ENCODE measurements around the gene PAFAH1B2. TPM values are rescaled to one million over a fixed set of nuclear protein-coding genes. Genes with fewer than 3 reads are reported as not detected.
A peak's percentile ranks its signal among the peaks of the same experiment; 100 is the strongest.

Gene PAFAH1B2
- total RNA-seq, 4 donors from 2014 or later, result 58.0 to 67.5 (median 63.3) TPM

DNA sequence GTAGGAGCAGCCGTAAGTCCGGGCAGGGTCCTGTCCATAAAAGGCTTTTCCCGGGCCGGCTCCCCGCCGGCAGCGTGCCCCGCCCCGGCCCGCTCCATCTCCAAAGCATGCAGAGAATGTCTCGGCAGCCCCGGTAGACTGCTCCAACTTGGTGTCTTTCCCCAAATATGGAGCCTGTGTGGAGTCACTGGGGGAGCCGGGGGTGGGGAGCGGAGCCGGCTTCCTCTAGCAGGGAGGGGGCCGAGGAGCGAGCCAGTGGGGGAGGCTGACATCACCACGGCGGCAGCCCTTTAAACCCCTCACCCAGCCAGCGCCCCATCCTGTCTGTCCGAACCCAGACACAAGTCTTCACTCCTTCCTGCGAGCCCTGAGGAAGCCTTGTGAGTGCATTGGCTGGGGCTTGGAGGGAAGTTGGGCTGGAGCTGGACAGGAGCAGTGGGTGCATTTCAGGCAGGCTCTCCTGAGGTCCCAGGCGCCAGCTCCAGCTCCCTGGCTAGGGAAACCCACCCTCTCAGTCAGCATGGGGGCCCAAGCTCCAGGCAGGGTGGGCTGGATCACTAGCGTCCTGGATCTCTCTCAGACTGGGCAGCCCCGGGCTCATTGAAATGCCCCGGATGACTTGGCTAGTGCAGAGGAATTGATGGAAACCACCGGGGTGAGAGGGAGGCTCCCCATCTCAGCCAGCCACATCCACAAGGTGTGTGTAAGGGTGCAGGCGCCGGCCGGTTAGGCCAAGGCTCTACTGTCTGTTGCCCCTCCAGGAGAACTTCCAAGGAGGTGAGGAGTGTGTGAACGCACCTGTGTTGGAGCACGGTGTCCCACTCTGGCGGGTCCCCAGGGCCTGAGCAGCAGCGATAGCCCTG is 55.2 kb downstream of the PAFAH1B2 start, which contains the start of gene TAGLN:
Gene TAGLN, plus strand, starts transcription at position 318 of the 863 bp plus-strand sequence. CDS start 3,644 bp downstream, outside the sequence.
- no peak for DNase-seq (ENCODE audit: low spot score in 2 of 2)
- no peak for TF ChIP-seq EP300 (IDR thresholded peaks at IDR 0.05)
- TF ChIP-seq, protein P1, sequence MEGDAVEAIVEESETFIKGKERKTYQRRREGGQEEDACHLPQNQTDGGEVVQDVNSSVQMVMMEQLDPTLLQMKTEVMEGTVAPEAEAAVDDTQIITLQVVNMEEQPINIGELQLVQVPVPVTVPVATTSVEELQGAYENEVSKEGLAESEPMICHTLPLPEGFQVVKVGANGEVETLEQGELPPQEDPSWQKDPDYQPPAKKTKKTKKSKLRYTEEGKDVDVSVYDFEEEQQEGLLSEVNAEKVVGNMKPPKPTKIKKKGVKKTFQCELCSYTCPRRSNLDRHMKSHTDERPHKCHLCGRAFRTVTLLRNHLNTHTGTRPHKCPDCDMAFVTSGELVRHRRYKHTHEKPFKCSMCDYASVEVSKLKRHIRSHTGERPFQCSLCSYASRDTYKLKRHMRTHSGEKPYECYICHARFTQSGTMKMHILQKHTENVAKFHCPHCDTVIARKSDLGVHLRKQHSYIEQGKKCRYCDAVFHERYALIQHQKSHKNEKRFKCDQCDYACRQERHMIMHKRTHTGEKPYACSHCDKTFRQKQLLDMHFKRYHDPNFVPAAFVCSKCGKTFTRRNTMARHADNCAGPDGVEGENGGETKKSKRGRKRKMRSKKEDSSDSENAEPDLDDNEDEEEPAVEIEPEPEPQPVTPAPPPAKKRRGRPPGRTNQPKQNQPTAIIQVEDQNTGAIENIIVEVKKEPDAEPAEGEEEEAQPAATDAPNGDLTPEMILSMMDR (IDR thresholded peaks at IDR 0.05), result no peak
- TF ChIP-seq POLR2AphosphoS5 (IDR thresholded peaks at IDR 0.05), result no peak
- no peak for TF ChIP-seq POLR2A (IDR thresholded peaks at IDR 0.05)
- Histone ChIP-seq H3K27ac (peak within 1 kb of the TSS; percentile 76), H3K9me3 (no peaks in the 10 kb centered on the region), H3K27me3 (no peaks in the 10 kb centered on the region), H3K4me1 (peaks cover 21% of the 10 kb centered on the region), H3K36me3 (peaks cover 42% of the 10 kb centered on the region), H3K4me3 (peak within 1 kb of the TSS; percentile 40)
- 13% methylated on average over 21 of the region's 34 CpGs for WGBS

DNA sequence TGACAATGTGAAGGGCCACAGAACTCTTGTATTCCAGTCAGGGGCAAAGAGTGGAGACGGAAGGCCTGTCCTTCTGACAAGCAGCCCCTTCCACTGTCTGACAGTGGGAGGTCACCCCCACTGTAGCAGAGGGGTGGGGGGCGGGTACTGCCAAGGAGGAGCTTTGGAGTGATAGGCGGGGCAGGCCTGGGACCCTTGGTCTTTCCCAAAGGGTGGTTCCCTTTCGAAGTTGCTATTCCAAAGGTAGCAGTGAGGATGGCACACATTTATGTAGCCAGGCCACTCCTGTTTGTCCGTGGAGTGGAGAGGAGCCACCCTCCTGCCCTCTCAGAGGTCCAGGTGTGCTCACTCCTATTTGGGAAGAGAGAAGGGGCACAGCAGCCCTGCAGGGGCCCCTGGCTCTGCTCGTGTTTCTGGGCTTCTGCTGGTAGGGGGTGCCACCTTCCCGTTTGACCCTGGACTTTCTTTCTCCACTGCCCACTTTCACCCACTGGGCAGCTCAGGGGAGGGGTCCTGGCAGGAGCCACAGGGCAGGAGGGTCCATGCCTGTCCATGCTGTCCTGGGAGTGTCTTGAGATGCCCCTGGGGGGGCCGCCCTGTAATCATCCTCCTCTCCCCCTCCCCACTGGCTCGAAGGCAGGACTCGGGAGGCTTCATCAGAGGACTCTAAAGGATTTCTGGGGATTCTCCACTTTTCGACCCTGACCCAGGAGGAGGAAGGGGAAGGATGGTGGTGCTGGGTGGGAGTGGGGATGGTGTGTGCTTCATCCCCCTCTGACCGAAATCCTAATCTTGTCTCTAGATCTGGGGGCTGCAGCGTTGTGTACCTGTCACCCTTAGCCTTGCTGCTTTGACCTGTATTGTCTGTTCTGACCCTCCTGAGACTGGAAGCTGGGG is 56.1 kb downstream of the PAFAH1B2 start:
- WGBS, result 73% methylated on average over 10 of the region's 13 CpGs
- Histone ChIP-seq H3K36me3 (peaks cover 47% of the 10 kb centered on the region), H3K4me3 (peak overlapping the region; percentile 40), H3K27me3 (no peaks in the 10 kb centered on the region), H3K27ac (peak overlapping the region; percentile 76), H3K4me1 (peaks cover 21% of the 10 kb centered on the region), H3K9me3 (no peaks in the 10 kb centered on the region)
- TF ChIP-seq POLR2AphosphoS5 (IDR thresholded peaks at IDR 0.05), result no peak
- no peak for TF ChIP-seq POLR2A (IDR thresholded peaks at IDR 0.05)
- TF ChIP-seq EP300 (IDR thresholded peaks at IDR 0.05), result no peak
- TF ChIP-seq, protein P1 (IDR thresholded peaks at IDR 0.05), result no peak
- no peak for DNase-seq (ENCODE audit: low spot score in 2 of 2)

DNA sequence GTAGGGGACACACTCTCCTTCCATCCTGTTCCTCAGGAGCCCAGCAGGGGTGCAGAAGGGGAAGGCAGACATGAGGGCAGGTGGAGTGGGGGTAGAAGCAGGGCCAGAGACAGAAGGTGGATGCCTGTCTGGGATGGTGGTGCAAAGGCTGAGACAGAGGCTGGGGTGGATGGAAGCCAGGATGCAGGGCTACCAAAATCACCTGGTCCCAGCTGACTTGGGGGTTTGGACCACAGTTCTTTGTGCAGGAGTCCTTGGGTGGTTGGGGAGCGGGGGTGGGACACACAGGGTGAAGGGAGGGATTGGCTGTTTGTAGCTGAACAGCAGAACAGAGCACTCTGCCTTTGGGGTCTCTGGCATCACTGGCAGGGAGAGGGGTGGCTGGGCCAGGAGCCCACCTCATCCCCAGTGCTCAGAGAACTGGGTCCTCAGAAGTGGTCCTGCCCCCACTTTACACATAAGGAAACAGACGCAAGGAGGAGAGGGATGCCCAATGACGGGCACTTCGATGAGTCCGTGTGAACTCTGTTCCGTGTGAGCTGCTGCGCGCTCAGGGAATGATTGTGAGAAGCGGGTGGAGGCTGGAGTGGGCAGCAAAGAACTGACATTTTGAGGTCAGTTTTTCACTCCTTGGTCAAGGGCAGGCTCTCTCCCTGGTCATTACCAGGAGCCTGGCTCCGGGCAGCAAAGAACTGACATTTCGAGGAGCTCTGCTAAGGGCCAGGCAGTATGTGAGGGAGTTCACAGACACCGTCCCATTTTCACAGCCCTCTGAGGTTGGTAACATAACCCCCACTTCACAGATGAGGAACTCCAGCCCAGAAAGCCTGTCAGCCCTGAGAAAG is 56.9 kb downstream of the PAFAH1B2 start:
- H3K4me3 ChIP-seq, result peak overlapping the region; percentile 40
- TF ChIP-seq EP300 (IDR thresholded peaks at IDR 0.05), result no peak
- TF ChIP-seq POLR2AphosphoS5 (IDR thresholded peaks at IDR 0.05), result no peak
- no peak for TF ChIP-seq POLR2A (IDR thresholded peaks at IDR 0.05)
- TF ChIP-seq, protein P1 (IDR thresholded peaks at IDR 0.05), result no peak
- peaks cover 21% of the 10 kb centered on the region for H3K4me1 ChIP-seq

DNA sequence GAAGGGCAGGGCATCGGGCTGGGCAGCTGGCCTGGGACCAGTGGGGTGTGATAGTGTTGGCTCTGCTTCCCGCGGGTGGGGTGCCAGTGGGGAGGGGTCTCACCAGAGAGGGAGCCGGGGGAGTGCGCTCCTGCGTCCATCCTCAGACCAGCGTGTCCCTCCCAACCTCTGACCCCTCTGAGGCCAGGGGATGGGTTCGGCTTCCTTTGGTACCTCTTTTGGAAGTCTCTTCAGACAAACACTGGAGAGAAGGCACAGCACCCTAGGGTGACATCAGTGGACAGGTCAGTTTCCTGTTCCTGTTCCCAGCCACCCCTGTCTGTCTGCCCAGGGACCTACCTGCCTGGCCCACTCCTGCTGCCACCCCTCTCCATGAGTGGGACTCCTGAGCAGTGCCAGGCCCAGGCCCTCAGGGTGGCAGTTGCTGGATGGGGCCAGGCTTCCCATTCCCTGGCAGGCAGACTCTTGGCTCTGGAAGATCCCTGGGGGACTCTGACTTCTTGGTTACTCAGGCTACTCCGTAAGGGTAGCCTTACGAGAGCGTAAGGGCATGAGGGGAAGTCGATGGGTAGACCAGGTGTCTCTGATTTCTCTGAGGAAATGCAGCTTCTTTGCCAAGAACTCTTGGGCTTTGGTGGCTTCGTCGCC is 57.7 kb downstream of the PAFAH1B2 start:
- no peak for DNase-seq (ENCODE audit: low spot score in 2 of 2)
- Histone ChIP-seq H3K4me3 (peak overlapping the region; percentile 40), H3K27ac (peak overlapping the region; percentile 43), H3K4me1 (peaks cover 21% of the 10 kb centered on the region), H3K36me3 (peaks cover 38% of the 10 kb centered on the region), H3K27me3 (no peaks in the 10 kb centered on the region), H3K9me3 (no peaks in the 10 kb centered on the region)
- 47% methylated on average over 10 of the region's 14 CpGs for WGBS
- TF ChIP-seq, protein P1 (IDR thresholded peaks at IDR 0.05), result no peak
- TF ChIP-seq POLR2AphosphoS5 (IDR thresholded peaks at IDR 0.05) (no peak), EP300 (IDR thresholded peaks at IDR 0.05) (no peak), POLR2A (IDR thresholded peaks at IDR 0.05) (no peak)

More for the DNA sequence above, 56.9 kb downstream of the PAFAH1B2 start:
- 86% methylated on average over 12 of the region's 12 CpGs for WGBS
- H3K36me3 ChIP-seq, result peaks cover 46% of the 10 kb centered on the region
- H3K9me3 ChIP-seq, result no peaks in the 10 kb centered on the region
- H3K27ac ChIP-seq, result peak overlapping the region; percentile 76
- H3K27me3 ChIP-seq, result no peaks in the 10 kb centered on the region
- DNase-seq (ENCODE audit: low spot score in 2 of 2), result no peak

Data from suprapubic skin (tissue), 4 donors.